GM12892 (cell line): ENCODE measurements around the gene PROP1.

ENCODE experiments used
- POLR2A ChIP-seq: IDR thresholded peaks from 2 replicates; pipeline ENCODE4 v1.6.1; 2011; ENCODE audit warnings: low read depth, low read length, control low read depth
- POLR2AphosphoS5 ChIP-seq: IDR thresholded peaks from 2 replicates; pipeline ENCODE4 v1.6.1; 2011; ENCODE audit warnings: low read depth, low read length, control low read depth

DNA sequence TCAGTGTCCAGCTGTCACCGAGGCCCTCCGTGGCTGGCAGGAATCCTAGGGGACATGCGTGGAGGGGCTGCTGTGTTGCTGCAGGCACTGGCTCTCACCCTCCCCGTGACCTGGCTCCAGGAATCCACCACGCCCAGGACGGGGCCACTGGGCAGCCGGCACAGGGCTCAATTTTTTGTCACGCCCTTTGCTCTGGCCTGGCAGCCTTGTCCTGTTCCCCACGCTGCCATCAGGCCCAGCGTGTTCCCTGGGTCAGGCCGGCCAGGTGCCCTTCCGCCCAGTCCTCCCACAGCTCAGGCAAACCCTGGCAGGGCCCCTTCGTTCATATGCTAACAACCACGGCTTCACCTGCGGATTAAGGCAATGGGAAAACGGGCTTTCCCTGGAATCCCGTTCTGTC is 37.3 kb downstream of the PROP1 start:
- no peak for TF ChIP-seq POLR2AphosphoS5
- no peak for TF ChIP-seq POLR2A
